ENCODE measurements around the gene NAPA.

- TF ChIP-seq, protein P1, sequence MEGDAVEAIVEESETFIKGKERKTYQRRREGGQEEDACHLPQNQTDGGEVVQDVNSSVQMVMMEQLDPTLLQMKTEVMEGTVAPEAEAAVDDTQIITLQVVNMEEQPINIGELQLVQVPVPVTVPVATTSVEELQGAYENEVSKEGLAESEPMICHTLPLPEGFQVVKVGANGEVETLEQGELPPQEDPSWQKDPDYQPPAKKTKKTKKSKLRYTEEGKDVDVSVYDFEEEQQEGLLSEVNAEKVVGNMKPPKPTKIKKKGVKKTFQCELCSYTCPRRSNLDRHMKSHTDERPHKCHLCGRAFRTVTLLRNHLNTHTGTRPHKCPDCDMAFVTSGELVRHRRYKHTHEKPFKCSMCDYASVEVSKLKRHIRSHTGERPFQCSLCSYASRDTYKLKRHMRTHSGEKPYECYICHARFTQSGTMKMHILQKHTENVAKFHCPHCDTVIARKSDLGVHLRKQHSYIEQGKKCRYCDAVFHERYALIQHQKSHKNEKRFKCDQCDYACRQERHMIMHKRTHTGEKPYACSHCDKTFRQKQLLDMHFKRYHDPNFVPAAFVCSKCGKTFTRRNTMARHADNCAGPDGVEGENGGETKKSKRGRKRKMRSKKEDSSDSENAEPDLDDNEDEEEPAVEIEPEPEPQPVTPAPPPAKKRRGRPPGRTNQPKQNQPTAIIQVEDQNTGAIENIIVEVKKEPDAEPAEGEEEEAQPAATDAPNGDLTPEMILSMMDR (IDR thresholded peaks at IDR 0.05): no peak
- TF ChIP-seq IRF1 (CRISPR knock-in tag; IDR thresholded peaks at IDR 0.05) (no peak), TEAD4 (CRISPR knock-in tag; IDR thresholded peaks at IDR 0.05) (no peak), ZNF671 (CRISPR knock-in tag; IDR thresholded peaks at IDR 0.05) (no peak), JUN (CRISPR knock-in tag; IDR thresholded peaks at IDR 0.05) (no peak), PREB (CRISPR knock-in tag; IDR thresholded peaks at IDR 0.05; ENCODE audit: borderline replicate concordance) (no peak), MAX (CRISPR knock-in tag; IDR thresholded peaks at IDR 0.05) (no peak), IRF2 (CRISPR knock-in tag; IDR thresholded peaks at IDR 0.05; ENCODE audit: borderline replicate concordance, low read depth) (no peak)
- TF ChIP-seq, protein P2, sequence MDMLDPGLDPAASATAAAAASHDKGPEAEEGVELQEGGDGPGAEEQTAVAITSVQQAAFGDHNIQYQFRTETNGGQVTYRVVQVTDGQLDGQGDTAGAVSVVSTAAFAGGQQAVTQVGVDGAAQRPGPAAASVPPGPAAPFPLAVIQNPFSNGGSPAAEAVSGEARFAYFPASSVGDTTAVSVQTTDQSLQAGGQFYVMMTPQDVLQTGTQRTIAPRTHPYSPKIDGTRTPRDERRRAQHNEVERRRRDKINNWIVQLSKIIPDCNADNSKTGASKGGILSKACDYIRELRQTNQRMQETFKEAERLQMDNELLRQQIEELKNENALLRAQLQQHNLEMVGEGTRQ (CRISPR knock-in tag; IDR thresholded peaks at IDR 0.05): no peak
- TF ChIP-seq, protein P3, sequence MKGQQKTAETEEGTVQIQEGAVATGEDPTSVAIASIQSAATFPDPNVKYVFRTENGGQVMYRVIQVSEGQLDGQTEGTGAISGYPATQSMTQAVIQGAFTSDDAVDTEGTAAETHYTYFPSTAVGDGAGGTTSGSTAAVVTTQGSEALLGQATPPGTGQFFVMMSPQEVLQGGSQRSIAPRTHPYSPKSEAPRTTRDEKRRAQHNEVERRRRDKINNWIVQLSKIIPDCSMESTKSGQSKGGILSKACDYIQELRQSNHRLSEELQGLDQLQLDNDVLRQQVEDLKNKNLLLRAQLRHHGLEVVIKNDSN (CRISPR knock-in tag; IDR thresholded peaks at IDR 0.05): no peak
- TF ChIP-seq, protein P4, sequence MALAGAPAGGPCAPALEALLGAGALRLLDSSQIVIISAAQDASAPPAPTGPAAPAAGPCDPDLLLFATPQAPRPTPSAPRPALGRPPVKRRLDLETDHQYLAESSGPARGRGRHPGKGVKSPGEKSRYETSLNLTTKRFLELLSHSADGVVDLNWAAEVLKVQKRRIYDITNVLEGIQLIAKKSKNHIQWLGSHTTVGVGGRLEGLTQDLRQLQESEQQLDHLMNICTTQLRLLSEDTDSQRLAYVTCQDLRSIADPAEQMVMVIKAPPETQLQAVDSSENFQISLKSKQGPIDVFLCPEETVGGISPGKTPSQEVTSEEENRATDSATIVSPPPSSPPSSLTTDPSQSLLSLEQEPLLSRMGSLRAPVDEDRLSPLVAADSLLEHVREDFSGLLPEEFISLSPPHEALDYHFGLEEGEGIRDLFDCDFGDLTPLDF (CRISPR knock-in tag; IDR thresholded peaks at IDR 0.05): no peak
Measured at GRCh38 chr19:47544476-47544875, 29.6 kb upstream of the NAPA start.
